Thyroid gland (tissue), 4 donors: ENCODE data around the gene RAD52. TPM values are rescaled to one million over a fixed set of nuclear protein-coding genes. Genes with fewer than 3 reads are reported as not detected.

Source experiments
- DNase-seq, 2 donors: peaks; one replicate each; pipeline ENCODE4 v3.0.0-alpha.2; 2019
- H3K27ac ChIP-seq, 3 donors: fragments of 200-600 bp; sonication (generic); 1 replicate in 2 of 3; 2 replicates in 1 of 3; pipeline ENCODE4 v1.5.1; 2016 to 2019; ENCODE audit warnings: mild to moderate bottlenecking in 1 of 3, moderate library complexity in 1 of 3
- H3K27me3 ChIP-seq: fragments of 200-600 bp; sonication (generic); one replicate; pipeline ENCODE4 v1.5.1; 2019
- H3K36me3 ChIP-seq, 2 donors: fragments of 200-600 bp; sonication (generic); one replicate each; pipeline ENCODE4 v1.5.1; 2016 to 2019
- H3K4me1 ChIP-seq, 2 donors: fragments of 200-600 bp; sonication (generic); one replicate each; pipeline ENCODE4 v1.5.1; 2017 to 2019
- H3K4me3 ChIP-seq, 3 donors: fragments of 200-600 bp; sonication (generic); replicated peaks in 1 of 3; 1 replicate in 2 of 3; 2 replicates in 1 of 3; pipeline ENCODE4 v1.5.1; 2016; ENCODE audit warnings: mild to moderate bottlenecking in 1 of 3
- H3K9me3 ChIP-seq: fragments of 200-600 bp; sonication (generic); one replicate; pipeline ENCODE4 v1.5.1; 2017
- POLR2A ChIP-seq, 2 donors: fragments of 450-650 bp; IDR thresholded peaks; one replicate each; pipeline ENCODE4 v1.6.1; 2017; ENCODE audit warnings: antibody characterized with exemption in 2 of 2, mild to moderate bottlenecking in 2 of 2, moderate library complexity in 1 of 2
- WGBS, 2 donors: methylation state at CpG; one replicate each; pipeline ENCODE4 v1.1.5; 2017; 5-methylcytosine and 5-hydroxymethylcytosine counted together
- intact Hi-C: fragments of 100-400 bp; cut with DNase I; formaldehyde crosslinking; loops from one replicate; pipeline ENCODE4 v1.15.1; 2023
- total RNA-seq, 4 donors: library from RNA; depleted of rRNA; stranded (reverse); fragments of >200 nt; gene quantifications; one replicate each; pipeline ENCODE4 v1.2.3, GENCODE V29; 2016
- TF ChIP-seq, protein P1 (sequence below), 6 experiments: fragments of 200-600 bp in 3 of 6; fragments of 450-650 bp in 3 of 6; sonication (generic) in 3 of 6; IDR thresholded peaks; one replicate each; pipeline ENCODE4 v1.5.1; 2016 to 2019; ENCODE audit warnings: antibody characterized with exemption in 6 of 6, mild to moderate bottlenecking in 2 of 6, inconsistent platforms in 1 of 6, moderate library complexity in 1 of 6

RAD52 gene
- total RNA-seq, 4 donors from 2014 or later, result 27.4 to 35.1 (median 31.0) TPM

DNA sequence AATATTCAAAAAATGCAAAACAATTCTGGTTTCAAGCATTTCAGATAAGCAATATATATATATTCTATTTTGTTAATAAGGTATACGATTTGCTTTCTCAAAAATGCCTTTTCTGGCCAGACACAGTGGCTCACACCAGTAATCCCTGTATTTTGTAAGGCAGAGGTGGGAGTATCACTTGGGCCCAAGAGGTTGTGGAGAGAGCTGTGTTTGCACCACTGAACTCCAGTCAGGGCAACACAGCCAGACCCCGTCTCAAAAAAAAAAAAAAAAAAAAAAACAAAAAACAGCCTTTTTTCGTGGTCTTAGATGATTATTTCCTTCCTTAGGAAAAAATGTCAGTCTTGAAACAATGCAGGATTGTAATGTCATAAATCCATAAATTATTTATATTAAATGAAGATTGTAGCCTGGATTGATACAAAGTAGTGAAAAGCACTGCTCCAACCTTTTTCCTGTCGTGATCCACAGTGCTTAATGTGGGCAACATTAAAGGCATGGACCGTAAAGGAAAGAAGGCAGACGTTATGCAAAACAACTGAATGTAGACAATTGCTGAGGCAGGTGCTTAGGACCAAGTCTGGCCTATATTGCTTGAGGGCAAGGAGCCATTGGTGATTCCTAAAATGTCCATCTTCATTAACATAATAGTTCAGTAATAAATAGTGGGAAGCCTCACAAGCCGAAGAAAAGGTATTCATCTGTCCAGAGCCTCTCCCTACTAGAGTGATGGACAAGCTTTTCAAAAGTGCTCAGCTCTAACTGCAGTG lies 36.8 kb downstream of the RAD52 start:
- H3K27me3 ChIP-seq, result no peaks in the 10 kb centered on the region
- H3K9me3 ChIP-seq, result no peaks in the 10 kb centered on the region
- TF ChIP-seq POLR2A (IDR thresholded peaks at IDR 0.05), result no peak
- TF ChIP-seq, protein P1, sequence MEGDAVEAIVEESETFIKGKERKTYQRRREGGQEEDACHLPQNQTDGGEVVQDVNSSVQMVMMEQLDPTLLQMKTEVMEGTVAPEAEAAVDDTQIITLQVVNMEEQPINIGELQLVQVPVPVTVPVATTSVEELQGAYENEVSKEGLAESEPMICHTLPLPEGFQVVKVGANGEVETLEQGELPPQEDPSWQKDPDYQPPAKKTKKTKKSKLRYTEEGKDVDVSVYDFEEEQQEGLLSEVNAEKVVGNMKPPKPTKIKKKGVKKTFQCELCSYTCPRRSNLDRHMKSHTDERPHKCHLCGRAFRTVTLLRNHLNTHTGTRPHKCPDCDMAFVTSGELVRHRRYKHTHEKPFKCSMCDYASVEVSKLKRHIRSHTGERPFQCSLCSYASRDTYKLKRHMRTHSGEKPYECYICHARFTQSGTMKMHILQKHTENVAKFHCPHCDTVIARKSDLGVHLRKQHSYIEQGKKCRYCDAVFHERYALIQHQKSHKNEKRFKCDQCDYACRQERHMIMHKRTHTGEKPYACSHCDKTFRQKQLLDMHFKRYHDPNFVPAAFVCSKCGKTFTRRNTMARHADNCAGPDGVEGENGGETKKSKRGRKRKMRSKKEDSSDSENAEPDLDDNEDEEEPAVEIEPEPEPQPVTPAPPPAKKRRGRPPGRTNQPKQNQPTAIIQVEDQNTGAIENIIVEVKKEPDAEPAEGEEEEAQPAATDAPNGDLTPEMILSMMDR (IDR thresholded peaks at IDR 0.05), result no peak
- H3K36me3 ChIP-seq, result peaks cover 45 to 56% of the 10 kb centered on the region in 2 donors
- no peak for DNase-seq
- no peak overlapping the region for H3K4me3 ChIP-seq
- intact Hi-C loops, result no loop called here
- 89 to 90% methylated on average over 7 of the region's 7 CpGs for WGBS, 2 donors
- no peaks in the 10 kb centered on the region for H3K4me1 ChIP-seq
- H3K27ac ChIP-seq, result no peak overlapping the region

DNA sequence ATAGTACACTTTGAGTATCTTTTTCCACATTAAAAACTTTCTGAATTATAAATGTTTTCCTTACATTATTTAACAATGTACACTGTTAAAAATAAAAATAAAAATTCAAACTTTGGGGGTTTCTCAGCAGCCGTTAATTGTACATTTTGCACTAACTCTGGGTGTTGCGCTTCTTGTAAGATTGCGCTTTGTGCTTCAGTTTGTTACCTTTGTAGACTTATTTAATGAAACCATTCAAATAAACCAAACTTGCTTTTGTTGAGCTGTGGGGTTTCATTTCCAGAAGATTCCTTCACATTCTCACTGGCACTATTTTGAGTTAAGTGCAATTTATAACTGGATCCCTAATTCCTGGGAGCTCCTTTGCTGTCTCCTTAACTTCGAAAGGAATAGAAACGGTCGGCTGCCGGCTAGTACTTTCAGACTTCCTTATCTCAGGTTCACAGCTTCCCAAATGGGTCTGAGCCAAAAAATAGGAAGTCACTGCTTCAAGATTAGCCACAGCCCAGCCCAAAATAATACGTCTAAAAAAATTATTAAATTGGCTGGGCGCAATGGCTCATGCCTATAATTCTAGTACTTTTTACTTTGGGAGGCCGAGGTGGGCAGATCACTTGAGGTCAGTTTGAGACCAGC lies 38.2 kb downstream of the RAD52 start:
- peaks cover 46 to 47% of the 10 kb centered on the region in 2 donors for H3K36me3 ChIP-seq
- no peaks in the 10 kb centered on the region for H3K27me3 ChIP-seq
- H3K4me3 ChIP-seq, result no peak overlapping the region
- TF ChIP-seq POLR2A (IDR thresholded peaks at IDR 0.05), result no peak
- TF ChIP-seq, protein P1 (IDR thresholded peaks at IDR 0.05), result no peak
- intact Hi-C loops, result no loop called here
- WGBS, 2 donors, result 82 to 86% methylated on average over 10 of the region's 10 CpGs
- no peak for DNase-seq
- H3K4me1 ChIP-seq, result no peaks in the 10 kb centered on the region
- no peaks in the 10 kb centered on the region for H3K9me3 ChIP-seq
- H3K27ac ChIP-seq, result no peak overlapping the region

DNA sequence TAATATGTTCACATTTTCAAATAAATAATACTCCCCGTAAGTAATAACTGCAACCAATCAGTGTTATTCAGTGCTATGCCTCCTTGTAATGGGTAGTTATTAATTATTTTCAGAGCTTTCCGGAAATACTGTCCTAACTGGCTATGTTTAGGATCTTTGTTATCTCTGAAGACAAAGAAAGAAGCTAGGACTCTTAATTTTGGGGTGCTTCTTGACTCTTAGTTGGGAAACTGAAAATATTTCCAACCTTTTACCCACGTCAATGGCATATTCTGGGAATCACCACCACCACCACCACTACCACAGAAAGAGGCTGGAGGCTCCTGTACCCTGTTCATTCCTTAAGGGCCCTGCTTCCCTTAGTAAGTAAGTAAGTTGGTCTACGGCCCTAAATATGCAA lies 39.1 kb downstream of the RAD52 start:
- Histone ChIP-seq H3K36me3 (peaks cover 44 to 49% of the 10 kb centered on the region in 2 donors), H3K27me3 (no peaks in the 10 kb centered on the region), H3K4me1 (no peaks in the 10 kb centered on the region), H3K9me3 (no peaks in the 10 kb centered on the region), H3K4me3 (no peak overlapping the region), H3K27ac (no peak overlapping the region)
- DNase-seq, result no peak
- TF ChIP-seq, protein P1 (IDR thresholded peaks at IDR 0.05), result no peak
- no peak for TF ChIP-seq POLR2A (IDR thresholded peaks at IDR 0.05)
- 81 to 87% methylated on average over 4 of the region's 4 CpGs for WGBS, 2 donors
- intact Hi-C loops, result no loop called here

DNA sequence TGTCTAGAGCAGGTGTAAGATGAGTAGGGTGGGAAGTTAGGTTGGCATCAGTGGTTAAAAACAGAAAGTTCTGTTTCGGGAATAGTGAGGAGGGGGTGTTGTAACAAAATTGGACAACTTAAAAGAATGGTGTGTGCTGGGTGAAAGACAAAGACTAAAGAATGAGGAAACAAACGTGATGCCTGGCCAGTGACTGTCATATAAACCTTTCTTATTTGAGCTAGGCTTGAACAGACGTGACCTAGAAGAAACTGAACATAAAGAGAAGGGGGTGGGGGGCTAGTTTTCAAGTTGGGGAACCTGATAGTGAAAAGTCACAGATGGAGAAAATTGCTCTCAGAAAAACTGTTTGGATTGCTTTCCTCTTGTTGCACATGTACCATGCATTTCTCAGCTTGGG lies 39.6 kb downstream of the RAD52 start:
- intact Hi-C loops, result no loop called here
- no peak for DNase-seq
- TF ChIP-seq, protein P1 (IDR thresholded peaks at IDR 0.05), result no peak
- no peak for TF ChIP-seq POLR2A (IDR thresholded peaks at IDR 0.05)
- H3K4me1 ChIP-seq, result no peaks in the 10 kb centered on the region
- H3K36me3 ChIP-seq, result peaks cover 45 to 46% of the 10 kb centered on the region in 2 donors
- H3K4me3 ChIP-seq, result no peak overlapping the region
- H3K9me3 ChIP-seq, result no peaks in the 10 kb centered on the region
- H3K27me3 ChIP-seq, result no peaks in the 10 kb centered on the region
- WGBS, 2 donors, result 84 to 87% methylated on average over 3 of the region's 3 CpGs
- no peak overlapping the region for H3K27ac ChIP-seq
